PC-3 (cell line): ENCODE results near the gene VAMP3. TPM values are rescaled to one million over a fixed set of nuclear protein-coding genes. Genes with fewer than 3 reads are reported as not detected.
A peak's percentile ranks its signal among the peaks of the same experiment; 100 is the strongest.

Experiments
- ATAC-seq: fragments of 200-7000 bp; cut with Tn5 transposase; 2 replicates; pipeline ENCODE4 v1.9.1; 2020; ENCODE audit warnings: mild to moderate bottlenecking, moderate library complexity
- BruUV-seq: library from RNA; stranded (reverse); fragments of 400-500 nt; replicated peaks from 2 replicates; lab custom pipeline; 2021; lab: Mats Ljungman, UMichigan
- CTCF ChIA-PET: fragments of 300-600 bp; sonication (Branson Sonifier 250); formaldehyde crosslinking; loops from one replicate; lab custom pipeline; 2022; ENCODE audit warnings: antibody characterized with exemption; lab: Charles Lee
- POLR2A ChIA-PET: fragments of 300-600 bp; sonication (Branson Sonifier 250); formaldehyde crosslinking; loops from one replicate; lab custom pipeline; 2022; ENCODE audit warnings: antibody characterized with exemption; ENCODE audit not compliant: unreplicated experiment; lab: Charles Lee
- DNase-seq: peaks from one replicate; pipeline ENCODE4 v3.0.0-alpha.2; 2015
- H2AFZ ChIP-seq: fragments of 300-600 bp; sonication (generic); 2 replicates; pipeline ENCODE4 v1.6.0; 2016; ENCODE audit warnings: antibody characterized with exemption, low read length
- H3F3A ChIP-seq: fragments of 300-600 bp; sonication (generic); one replicate; pipeline ENCODE4 v1.6.0; 2017; ENCODE audit warnings: antibody characterized with exemption, low read length, control low read depth, mild to moderate bottlenecking; ENCODE audit not compliant: unreplicated experiment
- H3K27ac ChIP-seq: fragments of 300-600 bp; sonication (generic); 2 replicates; pipeline ENCODE4 v1.5.1; 2016; ENCODE audit warnings: mild to moderate bottlenecking, low read length
- H3K27me3 ChIP-seq: fragments of 300-600 bp; sonication (generic); 2 replicates; pipeline ENCODE4 v1.6.1; 2016; ENCODE audit warnings: low read length, mixed read lengths
- H3K36me3 ChIP-seq: fragments of 300-600 bp; sonication (generic); 2 replicates; pipeline ENCODE4 v1.6.1; 2016; ENCODE audit warnings: low read depth, mixed run types, low read length, mixed read lengths
- H3K4me1 ChIP-seq: fragments of 300-600 bp; sonication (generic); 2 replicates; pipeline ENCODE4 v1.5.1; 2016; ENCODE audit warnings: low read length; ENCODE audit not compliant: insufficient read depth
- H3K4me2 ChIP-seq: fragments of 300-600 bp; sonication (generic); 2 replicates; pipeline ENCODE4 v1.6.0; 2016; ENCODE audit warnings: low read length
- H3K4me3 ChIP-seq: fragments of 300-600 bp; sonication (generic); 2 replicates; pipeline ENCODE4 v1.5.1; 2016; ENCODE audit warnings: mild to moderate bottlenecking, low read length, mixed read lengths
- H3K79me2 ChIP-seq: fragments of 300-600 bp; sonication (generic); 2 replicates; pipeline ENCODE4 v1.6.1; 2017; ENCODE audit warnings: low read length, mixed read lengths
- H3K9ac ChIP-seq: fragments of 300-600 bp; sonication (generic); 2 replicates; pipeline ENCODE4 v1.6.0; 2016; ENCODE audit warnings: mild to moderate bottlenecking, low read length
- H3K9me2 ChIP-seq: fragments of 300-600 bp; sonication (generic); replicated peaks from 2 replicates; pipeline ENCODE4 v1.6.1; 2016; ENCODE audit warnings: mixed run types, low read length, mixed read lengths
- H3K9me3 ChIP-seq: fragments of 300-600 bp; sonication (generic); 2 replicates; pipeline ENCODE4 v1.6.1; 2016; ENCODE audit warnings: low read length, mixed read lengths
- H4K20me1 ChIP-seq: fragments of 300-600 bp; sonication (generic); 2 replicates; pipeline ENCODE4 v1.6.1; 2016; ENCODE audit warnings: low read length, mixed read lengths
- EZH2 ChIP-seq: fragments of 300-600 bp; sonication (generic); IDR thresholded peaks from one replicate; pipeline ENCODE4 v1.6.1; 2017; ENCODE audit warnings: antibody characterized with exemption, mild to moderate bottlenecking, low read length; ENCODE audit not compliant: unreplicated experiment
- EZH2phosphoT487 ChIP-seq: fragments of 300-600 bp; sonication (generic); IDR thresholded peaks from 2 replicates; pipeline ENCODE4 v1.6.1; 2018; ENCODE audit warnings: mild to moderate bottlenecking, antibody characterized with exemption, low read length, borderline replicate concordance
- intact Hi-C: fragments of 100-400 bp; cut with micrococcal nuclease; formaldehyde crosslinking; loops from 2 replicates; pipeline ENCODE4 v1.9.0; 2023
- total RNA-seq: library from RNA; depleted of rRNA; stranded (reverse); fragments of >200 nt; gene quantifications from 2 replicates; pipeline ENCODE4 v1.2.3, GENCODE V29; 2014
- TF ChIP-seq, protein P1 (sequence below): fragments of 300-600 bp; sonication (generic); conservative IDR thresholded peaks from 2 replicates; pipeline ENCODE4 v1.5.1; 2017; ENCODE audit warnings: antibody characterized with exemption, low read depth, mild to moderate bottlenecking, low read length

Gene VAMP3
- total RNA-seq, 1 experiment from 2014 or later = 64.2 TPM

DNA sequence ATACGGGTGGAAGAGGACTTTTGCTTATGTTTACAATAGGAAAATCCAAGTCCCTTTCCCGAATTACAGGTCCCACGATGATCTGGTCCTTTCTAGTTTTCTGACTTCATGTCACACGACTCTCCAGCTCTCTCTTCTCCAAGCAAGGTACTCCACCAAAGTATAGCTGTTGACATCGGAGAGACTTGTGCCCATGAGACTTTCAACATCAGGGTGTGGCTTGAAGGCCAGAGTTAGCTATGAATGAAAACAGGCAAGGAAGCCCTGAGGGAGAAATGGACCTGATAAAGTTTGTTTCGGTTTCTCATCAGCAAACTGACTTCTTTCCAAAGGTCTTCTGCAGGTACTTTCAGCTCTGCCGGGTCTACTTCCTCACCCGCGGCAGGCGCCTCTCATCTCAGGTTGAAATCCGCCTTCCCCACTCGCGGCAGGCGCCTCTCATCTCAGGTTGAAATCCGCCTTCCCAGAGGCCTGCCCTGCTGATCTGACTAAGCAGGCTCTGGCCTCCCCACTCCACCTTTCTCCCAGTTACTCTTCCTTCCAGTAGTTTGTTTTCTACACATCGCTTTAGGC lies 10.9 kb downstream of the VAMP3 start:
- no peaks in the 10 kb centered on the region for H3K9me2 ChIP-seq
- no peaks in the 10 kb centered on the region for H3K9me3 ChIP-seq
- no peak overlapping the region for H3K4me3 ChIP-seq
- ATAC-seq (no peak), DNase-seq (no peak)
- no peak overlapping the region for H2AFZ ChIP-seq
- peaks cover 15% of the 10 kb centered on the region; the same call in 1 of the 2 replicates for H3K36me3 ChIP-seq
- BruUV-seq = no TSS peak
- H3K4me2 ChIP-seq = no peak overlapping the region
- no peaks in the 10 kb centered on the region for H4K20me1 ChIP-seq
- POLR2A ChIA-PET = interaction anchor here (0.7 kb wide), 1 partner anchor 78 kb away, joined by 3 read pairs; no protein-coding TSS in a partner anchor
- TF ChIP-seq EZH2phosphoT487 = no peak
- TF ChIP-seq, protein P1, sequence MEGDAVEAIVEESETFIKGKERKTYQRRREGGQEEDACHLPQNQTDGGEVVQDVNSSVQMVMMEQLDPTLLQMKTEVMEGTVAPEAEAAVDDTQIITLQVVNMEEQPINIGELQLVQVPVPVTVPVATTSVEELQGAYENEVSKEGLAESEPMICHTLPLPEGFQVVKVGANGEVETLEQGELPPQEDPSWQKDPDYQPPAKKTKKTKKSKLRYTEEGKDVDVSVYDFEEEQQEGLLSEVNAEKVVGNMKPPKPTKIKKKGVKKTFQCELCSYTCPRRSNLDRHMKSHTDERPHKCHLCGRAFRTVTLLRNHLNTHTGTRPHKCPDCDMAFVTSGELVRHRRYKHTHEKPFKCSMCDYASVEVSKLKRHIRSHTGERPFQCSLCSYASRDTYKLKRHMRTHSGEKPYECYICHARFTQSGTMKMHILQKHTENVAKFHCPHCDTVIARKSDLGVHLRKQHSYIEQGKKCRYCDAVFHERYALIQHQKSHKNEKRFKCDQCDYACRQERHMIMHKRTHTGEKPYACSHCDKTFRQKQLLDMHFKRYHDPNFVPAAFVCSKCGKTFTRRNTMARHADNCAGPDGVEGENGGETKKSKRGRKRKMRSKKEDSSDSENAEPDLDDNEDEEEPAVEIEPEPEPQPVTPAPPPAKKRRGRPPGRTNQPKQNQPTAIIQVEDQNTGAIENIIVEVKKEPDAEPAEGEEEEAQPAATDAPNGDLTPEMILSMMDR = no peak
- no peak for TF ChIP-seq EZH2
- intact Hi-C loops = no loop called here
- CTCF ChIA-PET = no interaction called here
- H3K9ac ChIP-seq = no peak overlapping the region
- no peak overlapping the region for H3K27ac ChIP-seq
- no peaks in the 10 kb centered on the region for H3F3A ChIP-seq
- H3K79me2 ChIP-seq = no peaks in the 10 kb centered on the region
- H3K27me3 ChIP-seq = no peaks in the 10 kb centered on the region
- H3K4me1 ChIP-seq = peaks cover 7% of the 10 kb centered on the region; the same call in 1 of the 2 replicates

DNA sequence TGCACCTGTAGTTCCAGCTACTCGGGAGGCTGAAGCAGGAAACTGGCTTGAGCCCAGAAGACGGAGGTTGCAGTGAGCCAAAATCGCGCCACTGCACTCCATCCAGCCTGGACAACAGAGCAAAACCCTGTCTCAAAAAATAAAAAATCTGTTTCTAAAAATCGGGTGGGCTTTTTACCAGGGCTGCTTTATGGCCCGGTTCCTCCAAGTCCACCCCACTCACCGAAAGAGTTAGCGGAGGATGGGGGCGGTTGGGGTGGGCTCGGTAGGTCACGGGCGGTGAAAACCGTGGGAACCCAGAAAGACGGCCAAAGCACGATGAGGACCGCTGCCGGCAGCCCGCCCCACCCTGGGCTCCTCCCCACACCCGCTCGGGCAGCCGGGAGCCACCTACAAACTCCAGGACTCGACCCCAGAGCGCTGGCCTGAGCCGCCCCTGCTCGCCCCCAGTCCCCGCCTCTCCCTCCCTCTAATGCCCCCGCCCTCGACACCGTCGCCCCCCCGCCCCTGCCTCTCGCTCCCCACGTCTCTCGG lies 12.1 kb downstream of the VAMP3 start:
- no peaks in the 10 kb centered on the region for H4K20me1 ChIP-seq
- POLR2A ChIA-PET = no interaction called here
- TF ChIP-seq EZH2phosphoT487 (no peak), EZH2 (no peak)
- TF ChIP-seq, protein P1 = no peak
- peak; percentile 66 for ATAC-seq
- H3K9ac ChIP-seq = peak overlapping the region; percentile 53
- H3F3A ChIP-seq = no peaks in the 10 kb centered on the region
- DNase-seq = peak; percentile 51
- CTCF ChIA-PET = no interaction called here
- H2AFZ ChIP-seq = peak overlapping the region; percentile 85
- H3K4me2 ChIP-seq = peak overlapping the region; percentile 88
- no peaks in the 10 kb centered on the region for H3K79me2 ChIP-seq
- peaks cover 6% of the 10 kb centered on the region; the same call in 1 of the 2 replicates for H3K36me3 ChIP-seq
- no peaks in the 10 kb centered on the region for H3K9me2 ChIP-seq
- BruUV-seq = TSS peak; percentile 86
- H3K4me3 ChIP-seq = peak overlapping the region; percentile 73
- H3K27me3 ChIP-seq = no peaks in the 10 kb centered on the region
- H3K27ac ChIP-seq = peak overlapping the region; percentile 25; the same call in 1 of the 2 replicates
- no peaks in the 10 kb centered on the region for H3K9me3 ChIP-seq
- intact Hi-C loops = no loop called here
- peaks cover 7% of the 10 kb centered on the region; the same call in 1 of the 2 replicates for H3K4me1 ChIP-seq
